HG03135 (cell line): ENCODE measurements around the gene FKBP1B.
"Not testable (repeated sequence)": the region's sequence is repeated elsewhere in the genome, so short reads cannot be mapped to it uniquely, and the experiment has no call there.

ENCODE experiments used
- ATAC-seq: cut with Tn5 transposase; IDR thresholded peaks from one replicate; pipeline ENCODE4 v1.9.1; 2021; ENCODE audit warnings: mild to moderate bottlenecking, moderate library complexity; ENCODE audit not compliant: unreplicated experiment

FKBP1B gene

GRCh38 chr2:24049485-24050021, at the start of gene FKBP1B:
Gene FKBP1B, plus strand, starts transcription at chr2:24049741. Its CDS starts 109 bp downstream, at chr2:24049850.
- no peak for ATAC-seq

- ATAC-seq: no peak
These were observed 41.8 kb upstream of the FKBP1B start for GRCh38 chr2:24007693-24008092.

- ATAC-seq: no peak
These were observed 40.7 kb upstream of the FKBP1B start for GRCh38 chr2:24008672-24009366.

- ATAC-seq: no peak
These were observed 40.2 kb upstream of the FKBP1B start for GRCh38 chr2:24009367-24009679.

GRCh38 chr2:24009680-24010476, 39.7 kb upstream of the FKBP1B start, which contains the start of gene MFSD2B:
Gene MFSD2B, plus strand, starts transcription at chr2:24010085. Its CDS starts 12 bp downstream, at chr2:24010097.
- ATAC-seq: no peak

- no peak for ATAC-seq
These were observed 38.9 kb upstream of the FKBP1B start for GRCh38 chr2:24010477-24011249.

- ATAC-seq: no peak
These were observed 38.1 kb upstream of the FKBP1B start for GRCh38 chr2:24011250-24012104.

- no peak for ATAC-seq
These were observed 36.9 kb upstream of the FKBP1B start for GRCh38 chr2:24012521-24013188.

- ATAC-seq: not testable (repeated sequence)
These were observed 34.6 kb upstream of the FKBP1B start for GRCh38 chr2:24014902-24015301.

- no peak for ATAC-seq
These were observed 33.8 kb upstream of the FKBP1B start for GRCh38 chr2:24015562-24016375.

GRCh38 chr2:24016376-24016761, 33.2 kb upstream of the FKBP1B start:
- no peak for ATAC-seq

GRCh38 chr2:24016853-24017703, 32.5 kb upstream of the FKBP1B start:
- no peak for ATAC-seq

- ATAC-seq: no peak
These were observed 31.8 kb upstream of the FKBP1B start for GRCh38 chr2:24017711-24018110.

GRCh38 chr2:24018241-24018640, 31.3 kb upstream of the FKBP1B start:
- no peak for ATAC-seq

- ATAC-seq: no peak
These were observed 29.8 kb upstream of the FKBP1B start for GRCh38 chr2:24019729-24020128.

GRCh38 chr2:24020244-24020643, 29.3 kb upstream of the FKBP1B start:
- no peak for ATAC-seq

GRCh38 chr2:24021122-24021998, 28.2 kb upstream of the FKBP1B start:
- ATAC-seq: no peak
